GM12878 (cell line): Measurements from ENCODE around the gene YBX2. TPM values are rescaled to one million over a fixed set of nuclear protein-coding genes. Genes with fewer than 3 reads are reported as not detected.

Experiments
- ELK1 ChIP-seq: IDR thresholded peaks from 2 replicates; pipeline ENCODE4 v1.6.1; 2012; ENCODE audit warnings: low read depth, low read length, improper control_type of control experiment
- EP300 ChIP-seq, 2 experiments: fragments of 150-350 bp in 1 of 2; IDR thresholded peaks; 2 replicates each; pipeline ENCODE4 v1.6.1; 2011 to 2012; ENCODE audit warnings: low read depth in 2 of 2, low read length in 2 of 2, borderline replicate concordance in 1 of 2, improper control_type of control experiment in 1 of 2, inconsistent platforms in 1 of 2; ENCODE audit not compliant: control insufficient read depth in 1 of 2
- ESRRA ChIP-seq: IDR thresholded peaks from 2 replicates; pipeline ENCODE4 v1.6.1; 2012; ENCODE audit warnings: mild to moderate bottlenecking, low read length, improper control_type of control experiment
- MTA2 ChIP-seq: fragments of 450-650 bp; IDR thresholded peaks from 2 replicates; pipeline ENCODE4 v1.6.1; 2016; ENCODE audit warnings: low read depth, mild to moderate bottlenecking, moderate library complexity
- MXI1 ChIP-seq: fragments of 150-350 bp; IDR thresholded peaks from 2 replicates; pipeline ENCODE4 v1.6.1; 2011; ENCODE audit warnings: low read depth, mild to moderate bottlenecking, inconsistent platforms, low read length, improper control_type of control experiment
- NFIC ChIP-seq: IDR thresholded peaks from 2 replicates; pipeline ENCODE4 v1.6.1; 2012; ENCODE audit warnings: low read depth, mild to moderate bottlenecking, inconsistent platforms, low read length, moderate library complexity
- PAX5 ChIP-seq: IDR thresholded peaks from 2 replicates; pipeline ENCODE4 v1.6.1; 2011; ENCODE audit warnings: low read depth, low read length, borderline replicate concordance
- USF2 ChIP-seq: IDR thresholded peaks from 2 replicates; pipeline ENCODE4 v1.6.1; 2011; ENCODE audit warnings: low read depth, low read length, improper control_type of control experiment, borderline replicate concordance
- ZNF217 ChIP-seq: fragments of 450-650 bp; IDR thresholded peaks from 2 replicates; pipeline ENCODE4 v1.6.1; 2017; ENCODE audit warnings: antibody characterized with exemption, mild to moderate bottlenecking
- ZNF687 ChIP-seq: fragments of 450-650 bp; IDR thresholded peaks from 2 replicates; pipeline ENCODE4 v1.6.1; 2017; ENCODE audit warnings: mild to moderate bottlenecking, moderate library complexity
- ZSCAN29 ChIP-seq: fragments of 450-650 bp; IDR thresholded peaks from 2 replicates; pipeline ENCODE4 v1.6.1; 2017; ENCODE audit warnings: mild to moderate bottlenecking, moderate library complexity
- polyA plus RNA-seq, 11 experiments: library from polyadenylated mRNA; depleted of rRNA in 4 of 11; unstranded in 6 of 11; stranded (reverse) in 5 of 11; fragments of >200 nt; fragmentation: Nextera tagmentation in 4 of 11; fragmentation: Illumina TruSeq in 1 of 11; extraction: Ambion mirVana in 4 of 11; extraction: Trizol in 1 of 11; gene quantifications; 1 replicate in 1 of 11; 2 replicates in 10 of 11; pipeline versions ENCODE4 v1.2.1 to v1.2.3, GENCODE V29; 2011 to 2016; ENCODE audit warnings: inconsistent platforms in 2 of 11, missing spikeins in 2 of 11, low read depth in 1 of 11
- total RNA-seq, 4 experiments: library from RNA; depleted of rRNA in 3 of 4; stranded (reverse); fragments of >200 nt in 3 of 4; fragmentation: Illumina TruSeq in 1 of 4; extraction: Trizol in 1 of 4; gene quantifications; 2 replicates each; pipeline versions ENCODE4 v1.2.1 to v1.2.3, GENCODE V29; 2013 to 2021
- TF ChIP-seq, protein P1 (sequence below): fragments of 450-650 bp; IDR thresholded peaks from 2 replicates; pipeline ENCODE4 v1.6.1; 2016; ENCODE audit warnings: mild to moderate bottlenecking
- TF ChIP-seq, protein P2 (sequence below): IDR thresholded peaks from 2 replicates; pipeline ENCODE4 v1.6.1; 2012; ENCODE audit warnings: mild to moderate bottlenecking, low read depth, low read length

YBX2 gene
- total and polyA plus RNA-seq, 10 of the 15 experiments (the other 5 are each of a cell fraction or from before 2014, with no cell fraction given): not detected

DNA sequence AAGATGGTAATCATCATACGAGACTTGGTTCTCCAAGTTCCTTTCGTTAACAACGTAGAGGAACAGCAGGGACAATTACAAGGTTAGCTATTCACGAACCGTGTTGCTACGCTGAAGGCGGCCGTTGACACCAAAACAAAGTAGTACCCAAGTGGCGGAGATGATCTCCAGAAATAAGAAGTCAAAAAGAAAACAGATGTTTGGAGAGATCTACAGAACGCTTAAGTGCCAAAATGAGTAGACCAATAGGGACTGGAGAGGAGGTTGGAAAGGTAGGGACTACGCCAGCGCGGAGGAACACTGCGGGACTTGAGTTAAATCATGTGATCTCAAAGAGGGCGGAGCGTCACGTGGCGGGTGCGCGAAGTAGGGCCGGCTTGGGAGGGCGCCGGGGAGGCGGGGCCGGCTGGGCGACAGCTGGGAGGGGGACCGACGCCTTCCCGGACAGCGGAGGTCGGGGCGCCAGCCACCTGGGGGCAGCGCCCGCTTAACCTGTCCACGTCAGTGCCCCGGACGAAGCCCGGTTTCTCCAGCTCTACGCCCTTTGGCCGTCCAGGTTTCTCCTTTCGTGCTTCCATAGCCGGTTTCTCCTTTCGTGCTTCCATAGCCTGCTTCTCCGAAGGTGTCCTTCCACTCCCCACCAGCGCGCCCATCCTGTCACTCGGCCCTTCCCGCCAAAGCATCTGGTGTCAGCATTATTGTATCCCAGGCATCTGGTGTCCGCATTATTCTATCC, 51.6 kb downstream of the YBX2 start (continued):
- TF ChIP-seq ZNF687 (peak; percentile 57; the same call in 1 of the 2 replicates), ELK1 (0 out of 2 replicates have a peak, but pooled peaks have one; percentile 27), USF2 (peak; percentile 97), ZSCAN29 (no peak), MXI1 (no peak), ZNF217 (peak; percentile 74), ESRRA (no peak), MTA2 (peak; percentile 56; the same call in 1 of the 2 replicates), PAX5 (peak; percentile 55; the same call in 1 of the 2 replicates), EP300 (IDR thresholded peaks at IDR 0.05; ENCODE audit: borderline replicate concordance in 1 of 2, control insufficient read depth in 1 of 2, low read depth in 2 of 2, low read length in 2 of 2) (no peak), NFIC (peak; percentile 80; the same call in 1 of the 2 replicates)
- TF ChIP-seq, protein P1, sequence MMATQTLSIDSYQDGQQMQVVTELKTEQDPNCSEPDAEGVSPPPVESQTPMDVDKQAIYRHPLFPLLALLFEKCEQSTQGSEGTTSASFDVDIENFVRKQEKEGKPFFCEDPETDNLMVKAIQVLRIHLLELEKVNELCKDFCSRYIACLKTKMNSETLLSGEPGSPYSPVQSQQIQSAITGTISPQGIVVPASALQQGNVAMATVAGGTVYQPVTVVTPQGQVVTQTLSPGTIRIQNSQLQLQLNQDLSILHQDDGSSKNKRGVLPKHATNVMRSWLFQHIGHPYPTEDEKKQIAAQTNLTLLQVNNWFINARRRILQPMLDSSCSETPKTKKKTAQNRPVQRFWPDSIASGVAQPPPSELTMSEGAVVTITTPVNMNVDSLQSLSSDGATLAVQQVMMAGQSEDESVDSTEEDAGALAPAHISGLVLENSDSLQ: peak; percentile 38; the same call in 1 of the 2 replicates
- TF ChIP-seq, protein P2, sequence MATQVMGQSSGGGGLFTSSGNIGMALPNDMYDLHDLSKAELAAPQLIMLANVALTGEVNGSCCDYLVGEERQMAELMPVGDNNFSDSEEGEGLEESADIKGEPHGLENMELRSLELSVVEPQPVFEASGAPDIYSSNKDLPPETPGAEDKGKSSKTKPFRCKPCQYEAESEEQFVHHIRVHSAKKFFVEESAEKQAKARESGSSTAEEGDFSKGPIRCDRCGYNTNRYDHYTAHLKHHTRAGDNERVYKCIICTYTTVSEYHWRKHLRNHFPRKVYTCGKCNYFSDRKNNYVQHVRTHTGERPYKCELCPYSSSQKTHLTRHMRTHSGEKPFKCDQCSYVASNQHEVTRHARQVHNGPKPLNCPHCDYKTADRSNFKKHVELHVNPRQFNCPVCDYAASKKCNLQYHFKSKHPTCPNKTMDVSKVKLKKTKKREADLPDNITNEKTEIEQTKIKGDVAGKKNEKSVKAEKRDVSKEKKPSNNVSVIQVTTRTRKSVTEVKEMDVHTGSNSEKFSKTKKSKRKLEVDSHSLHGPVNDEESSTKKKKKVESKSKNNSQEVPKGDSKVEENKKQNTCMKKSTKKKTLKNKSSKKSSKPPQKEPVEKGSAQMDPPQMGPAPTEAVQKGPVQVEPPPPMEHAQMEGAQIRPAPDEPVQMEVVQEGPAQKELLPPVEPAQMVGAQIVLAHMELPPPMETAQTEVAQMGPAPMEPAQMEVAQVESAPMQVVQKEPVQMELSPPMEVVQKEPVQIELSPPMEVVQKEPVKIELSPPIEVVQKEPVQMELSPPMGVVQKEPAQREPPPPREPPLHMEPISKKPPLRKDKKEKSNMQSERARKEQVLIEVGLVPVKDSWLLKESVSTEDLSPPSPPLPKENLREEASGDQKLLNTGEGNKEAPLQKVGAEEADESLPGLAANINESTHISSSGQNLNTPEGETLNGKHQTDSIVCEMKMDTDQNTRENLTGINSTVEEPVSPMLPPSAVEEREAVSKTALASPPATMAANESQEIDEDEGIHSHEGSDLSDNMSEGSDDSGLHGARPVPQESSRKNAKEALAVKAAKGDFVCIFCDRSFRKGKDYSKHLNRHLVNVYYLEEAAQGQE: peak; percentile 17; the same call in 1 of the 2 replicates
